Inferior parietal cortex (tissue), 1 donor: ENCODE results near the gene NLK.
"Not testable (repeated sequence)": the region's sequence is repeated elsewhere in the genome, so short reads cannot be mapped to it uniquely, and the experiment has no call there.

Source experiments
- DNase-seq: peaks from one replicate; pipeline ENCODE4 v3.0.0-alpha.2; 2016; ENCODE audit errors: extremely low spot score

The NLK gene

DNA sequence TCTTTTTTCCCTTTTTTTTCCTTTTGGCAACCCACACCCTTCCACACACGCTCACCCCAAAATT is at the start of gene NLK:
Gene NLK (plus strand): TSS at position 21 of the 64 bp plus-strand sequence. CDS start 197 bp downstream, outside the sequence.
- DNase-seq = no peak

DNA sequence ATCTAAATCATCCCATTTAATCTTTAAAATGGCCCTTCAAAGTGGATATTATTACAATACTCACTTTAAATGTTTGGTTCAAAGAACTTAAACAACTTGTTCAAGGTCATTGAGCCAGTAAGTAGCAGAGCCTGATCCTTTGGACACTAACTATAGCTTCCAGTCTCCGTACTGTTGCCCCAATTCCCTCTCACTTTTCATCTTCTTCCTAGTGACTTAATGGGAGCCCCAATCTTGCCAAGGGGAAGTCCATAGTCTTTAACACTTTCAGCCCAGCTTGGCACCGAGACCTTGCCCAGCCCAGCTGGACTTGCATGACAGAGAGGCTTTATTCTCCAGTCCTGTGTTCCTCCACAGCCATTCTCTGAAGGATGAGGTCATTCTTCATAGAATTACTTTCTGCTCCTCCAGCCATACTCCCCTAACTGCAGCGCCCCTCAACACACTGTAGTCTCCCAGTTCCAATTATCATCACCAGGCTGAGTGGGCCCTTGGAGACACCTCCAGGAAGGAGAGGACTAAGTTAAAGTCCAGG is 49.2 kb upstream of the NLK start:
- peak; percentile 73 for DNase-seq

DNA sequence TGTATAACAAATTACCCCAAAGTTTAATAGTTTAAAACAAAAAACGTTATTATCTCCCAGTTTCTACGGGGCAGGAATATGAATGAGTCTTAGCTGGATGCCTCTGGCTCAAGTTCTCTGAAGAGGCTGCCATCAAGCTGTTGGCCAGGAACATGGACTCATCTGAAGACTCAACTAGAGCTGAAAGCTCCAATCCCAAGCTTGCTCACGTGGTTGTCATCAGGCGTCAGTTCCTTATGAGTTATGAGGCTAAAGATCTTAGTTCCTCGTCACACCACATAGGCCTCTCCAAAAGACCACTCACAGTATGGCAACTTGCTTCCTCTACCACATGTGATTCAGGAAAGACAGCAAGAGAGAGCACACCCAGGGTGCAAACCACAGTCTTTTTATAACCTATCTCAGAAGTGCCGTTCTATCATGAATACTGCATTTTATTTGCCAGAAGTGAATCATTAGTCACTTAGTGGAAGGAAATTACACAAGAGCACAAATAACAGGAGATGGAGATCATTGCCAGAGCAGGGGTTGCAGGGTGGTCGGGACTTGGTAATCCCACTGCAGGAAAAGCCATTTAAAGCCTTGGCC is 48.7 kb upstream of the NLK start:
- DNase-seq = no peak

DNA sequence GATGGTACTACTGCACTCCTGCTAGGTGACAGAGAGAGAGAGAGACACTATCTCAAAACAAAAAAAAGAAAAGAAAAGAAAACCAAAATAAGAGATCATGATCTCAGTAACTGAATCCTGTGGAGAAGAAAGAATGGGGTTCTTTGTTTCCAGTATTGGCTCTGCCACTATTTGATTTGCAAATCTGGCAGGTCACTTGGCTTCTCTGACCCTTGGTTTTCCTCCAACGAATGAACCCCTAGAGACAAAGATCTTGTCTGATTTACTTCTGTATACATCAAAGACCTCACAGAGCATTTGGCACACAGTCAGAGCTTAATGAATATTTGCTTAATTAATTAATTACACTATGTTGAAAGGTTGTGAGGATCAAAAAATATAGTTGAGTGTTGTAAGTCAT is 47.9 kb upstream of the NLK start:
- peak; percentile 78 for DNase-seq

DNA sequence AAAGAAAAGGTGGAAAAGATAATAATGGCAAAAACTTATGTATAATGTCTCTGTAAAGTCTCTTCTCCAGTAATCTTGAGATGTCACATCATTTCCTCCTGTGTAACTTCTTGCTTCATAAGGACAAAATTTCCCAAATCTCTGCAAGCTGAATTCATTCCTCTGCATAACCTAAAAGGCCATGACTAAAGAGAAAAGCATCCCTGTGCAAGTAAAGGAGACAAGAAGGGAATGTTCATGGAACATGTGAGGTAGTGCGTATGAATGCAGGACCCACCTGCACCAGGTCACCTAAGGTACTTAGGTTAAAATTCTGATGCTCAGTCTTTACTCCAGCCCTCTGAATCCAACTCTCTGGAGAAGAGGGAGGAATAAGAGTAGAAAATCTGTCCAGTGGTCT is 46.9 kb upstream of the NLK start:
- no peak for DNase-seq

DNA sequence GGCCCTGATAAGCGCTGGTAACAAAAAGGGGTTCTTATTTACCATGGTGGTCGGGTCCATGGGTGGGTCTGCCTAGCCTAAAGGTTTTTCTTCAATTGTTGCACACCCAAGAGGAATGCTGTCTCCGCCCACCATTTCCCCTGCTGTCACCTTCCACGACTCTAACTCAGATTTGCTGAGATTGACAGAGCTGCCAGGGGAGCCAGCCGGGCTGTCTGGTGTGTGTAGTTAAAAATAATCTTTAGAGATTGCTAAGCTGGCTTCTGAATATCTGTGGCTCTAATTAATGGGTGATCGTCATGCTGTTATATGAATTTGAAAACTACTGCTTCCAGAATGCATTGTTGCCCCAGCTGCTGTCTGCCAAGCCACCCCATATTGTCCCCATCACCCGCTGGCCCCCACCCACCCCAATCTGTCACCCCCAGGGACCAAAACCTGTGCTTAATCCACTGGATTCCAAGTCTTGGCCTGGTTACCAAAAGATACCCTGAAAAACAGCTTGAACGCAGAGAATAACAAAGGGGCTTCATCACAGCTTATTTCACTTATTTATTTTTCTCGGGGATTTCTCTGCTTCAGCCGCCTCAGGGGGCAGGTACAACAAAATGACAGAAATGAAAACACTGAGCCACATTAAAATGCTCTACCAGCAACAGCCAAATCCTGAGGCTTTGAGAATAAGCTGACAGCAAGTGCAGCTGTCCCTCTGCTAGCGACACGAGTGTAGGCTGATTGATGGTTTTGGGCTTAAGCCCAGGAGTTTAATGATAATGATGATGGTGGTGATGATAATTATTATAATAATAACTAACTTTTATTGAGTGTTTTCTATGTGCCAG is 46.1 kb upstream of the NLK start:
- no peak for DNase-seq

DNA sequence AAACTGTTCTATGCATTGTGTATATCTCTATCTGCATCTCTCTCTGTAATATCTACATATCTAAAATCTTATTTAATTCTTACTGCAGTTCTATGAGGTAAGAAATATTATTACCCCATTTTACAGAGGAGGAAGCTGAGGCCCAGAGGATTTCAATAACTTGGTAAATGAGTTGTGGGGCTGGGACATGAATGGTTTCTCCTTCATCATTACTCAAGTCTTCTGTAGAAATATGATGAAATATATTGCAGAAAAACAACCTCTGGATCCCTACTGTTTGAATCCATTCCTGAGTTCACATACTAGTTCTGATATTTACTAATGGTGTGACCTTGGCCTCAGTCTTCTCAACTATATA is 45.5 kb upstream of the NLK start:
- DNase-seq = no peak

DNA sequence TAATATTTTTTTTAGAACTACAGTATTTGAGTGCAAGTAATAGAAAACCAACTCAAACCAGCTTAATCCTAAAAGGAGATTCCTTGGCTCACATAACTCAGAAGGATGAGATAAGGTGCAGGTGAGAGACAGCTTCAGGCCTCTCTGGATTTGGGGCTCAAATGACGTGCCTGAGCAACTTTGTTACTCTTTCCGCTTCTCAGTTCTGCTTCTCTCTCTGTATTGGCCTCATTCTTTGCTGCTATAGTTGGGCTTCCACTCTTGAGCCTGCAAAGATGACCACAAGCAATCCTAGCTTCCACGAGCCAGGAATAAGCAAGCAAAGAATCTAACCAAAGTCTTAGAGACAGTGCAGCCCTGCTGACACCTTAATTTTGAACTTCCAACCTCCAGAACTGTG is 45.0 kb upstream of the NLK start:
- no peak for DNase-seq

DNA sequence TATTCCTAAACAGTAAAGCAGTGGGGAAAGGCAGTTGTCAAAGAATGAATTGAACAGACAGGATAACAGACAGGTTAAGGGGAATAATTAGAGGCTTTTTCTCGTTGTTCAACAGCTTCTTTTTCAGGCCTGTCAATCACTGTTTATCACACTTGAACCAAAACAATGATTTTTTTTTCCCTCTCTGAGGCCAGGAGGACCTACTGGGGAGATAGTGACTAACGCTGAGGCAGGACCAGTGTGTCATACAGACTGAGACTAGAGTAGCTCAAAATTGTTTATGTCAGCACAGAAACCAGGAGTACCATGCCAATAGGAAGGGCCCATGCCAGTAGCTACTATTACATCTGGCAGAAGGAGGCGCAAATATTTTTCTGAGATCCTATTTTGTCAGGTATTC is 41.3 kb upstream of the NLK start:
- no peak for DNase-seq

DNA sequence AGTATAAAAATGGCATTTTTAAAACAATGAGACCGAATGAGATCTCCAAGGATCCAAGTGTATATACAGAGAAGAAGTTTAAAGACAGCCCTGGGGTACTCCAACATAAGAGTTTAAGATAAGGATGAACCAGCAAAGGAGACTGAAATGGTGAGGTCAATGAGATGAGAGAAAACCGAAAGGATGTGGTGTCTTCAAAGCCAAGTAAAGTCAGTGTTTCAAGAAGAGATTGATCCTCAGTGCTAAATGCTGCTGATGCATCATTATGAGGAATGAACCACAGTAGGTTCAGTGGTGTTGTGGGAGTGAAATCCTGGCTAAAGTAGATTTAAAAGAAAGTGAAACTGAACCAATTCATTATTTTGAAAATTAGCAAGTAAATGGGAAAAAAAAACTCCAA is 38.1 kb upstream of the NLK start:
- no peak for DNase-seq

DNA sequence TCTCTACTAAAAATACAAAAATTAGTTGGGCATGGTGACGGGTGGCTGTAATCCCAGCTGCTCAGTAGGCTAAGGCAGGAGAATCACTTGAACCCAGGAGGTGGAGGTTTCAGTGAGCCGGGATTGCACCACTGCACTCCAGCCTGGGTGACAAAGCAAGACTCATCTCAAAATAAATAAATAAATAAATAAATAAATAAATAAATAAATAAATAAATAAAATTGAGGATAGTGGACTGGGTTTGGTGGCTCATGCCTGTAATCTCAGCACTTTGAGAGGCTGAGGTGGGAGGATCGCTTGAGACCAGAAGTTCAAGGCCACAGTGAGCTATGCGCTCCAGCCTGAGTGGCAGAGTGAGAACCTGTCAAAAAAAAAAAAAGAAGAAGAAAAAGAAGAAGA is 34.6 kb upstream of the NLK start:
- not testable (repeated sequence) for DNase-seq

DNA sequence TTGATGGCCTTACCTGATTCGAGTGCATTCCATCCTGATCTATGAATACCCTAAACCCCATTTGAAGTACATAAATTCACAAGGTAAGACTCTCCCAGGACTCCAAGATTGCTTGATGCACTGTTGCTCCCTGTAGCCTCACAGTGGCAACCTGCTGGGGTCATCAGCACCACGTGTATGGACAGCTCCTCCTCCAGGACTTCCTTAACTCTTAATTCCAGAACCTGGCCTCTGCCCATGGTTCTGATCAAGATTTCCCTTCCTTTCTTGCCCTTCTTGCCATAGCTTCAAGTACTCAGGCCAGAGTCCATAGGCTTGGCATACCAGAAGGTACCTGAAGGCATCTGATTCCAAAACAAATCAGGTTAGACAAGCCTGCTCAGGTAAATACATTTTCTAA is 34.0 kb upstream of the NLK start:
- no peak for DNase-seq

DNA sequence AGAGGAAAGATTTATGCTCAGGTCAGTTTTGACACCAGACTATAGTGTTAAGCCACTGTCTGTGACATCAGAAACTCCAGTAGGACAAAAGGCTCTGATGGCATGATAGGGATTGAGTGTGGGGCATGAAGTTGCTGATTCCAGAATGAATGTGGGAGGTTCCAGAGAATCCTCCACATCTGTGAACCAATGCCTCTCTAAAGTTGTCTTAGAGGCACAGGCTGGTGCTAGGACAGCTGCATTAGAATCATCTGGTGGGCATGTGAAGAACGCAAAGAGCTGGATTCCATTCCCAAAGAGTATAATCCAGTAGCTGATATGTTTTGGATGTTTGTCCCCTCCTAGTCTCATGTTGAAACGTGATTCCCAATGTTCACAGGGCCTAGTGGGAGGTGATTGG is 32.1 kb upstream of the NLK start:
- DNase-seq = no peak

DNA sequence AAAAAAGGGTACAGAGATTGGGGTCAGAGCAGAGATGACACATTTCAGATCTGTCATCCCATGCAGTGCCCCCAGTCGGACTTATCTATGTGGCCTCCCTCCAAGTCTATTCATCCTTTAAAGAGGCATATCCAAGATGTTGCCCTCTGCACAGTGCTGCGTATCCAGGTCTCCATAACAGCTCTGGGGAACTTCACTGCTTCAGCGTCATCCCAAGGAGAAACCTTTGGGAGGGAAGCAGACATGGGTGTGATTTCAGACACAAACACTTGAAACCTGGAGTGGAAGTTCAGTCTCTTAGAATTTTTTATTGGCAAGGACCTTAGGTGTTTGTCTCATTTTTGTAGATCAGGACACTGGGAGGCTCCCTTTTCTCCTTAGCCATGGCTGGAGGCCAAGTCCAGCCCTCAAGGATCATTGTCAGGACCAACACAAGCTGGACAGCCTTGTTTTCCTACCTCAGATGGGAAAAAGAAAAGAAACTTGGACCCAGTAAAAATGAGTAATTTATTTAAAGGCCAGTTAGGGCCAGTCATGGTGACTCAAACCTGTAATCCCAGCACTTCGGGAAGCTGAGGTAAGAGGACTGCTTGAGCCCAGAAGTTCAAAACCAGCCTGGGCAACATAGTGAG is 23.9 kb upstream of the NLK start:
- no peak for DNase-seq

DNA sequence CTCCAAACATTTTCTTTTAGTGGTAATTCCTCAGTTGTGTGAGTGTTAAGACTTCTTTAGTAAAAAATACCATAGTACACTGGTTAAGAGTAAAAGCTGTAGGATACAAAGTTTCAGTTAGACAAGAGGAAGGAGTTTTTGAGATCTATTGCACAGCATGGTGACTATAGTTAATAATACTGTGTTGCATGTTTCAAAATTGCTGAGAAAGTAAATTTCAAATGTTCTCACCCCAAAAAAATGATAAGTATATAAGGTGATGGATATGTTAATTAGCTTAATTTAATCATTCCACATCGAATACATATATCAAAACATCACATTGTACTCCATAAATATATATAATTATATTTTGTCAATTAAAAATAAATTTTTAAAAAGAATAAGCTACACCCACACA is 22.0 kb upstream of the NLK start:
- DNase-seq = no peak

DNA sequence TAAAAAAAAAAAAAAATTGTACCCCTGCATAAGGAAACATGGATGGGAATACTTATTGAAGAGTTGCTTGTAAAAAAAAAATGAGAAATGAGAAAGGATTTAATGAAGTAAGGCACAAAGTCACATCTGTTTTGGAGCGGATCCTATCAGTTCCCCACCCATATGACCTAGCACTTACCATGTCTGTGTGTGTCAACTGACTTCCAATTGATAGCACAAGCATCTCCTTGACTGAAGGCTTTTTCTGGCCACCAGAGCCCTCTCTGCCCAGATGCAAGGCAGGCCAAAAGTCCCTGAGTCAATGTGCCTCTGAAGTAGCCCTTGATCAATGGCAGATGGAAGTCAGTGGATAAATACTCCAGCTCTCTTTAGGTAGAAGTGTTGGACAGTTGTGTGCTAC is 13.4 kb upstream of the NLK start:
- DNase-seq = no peak

DNA sequence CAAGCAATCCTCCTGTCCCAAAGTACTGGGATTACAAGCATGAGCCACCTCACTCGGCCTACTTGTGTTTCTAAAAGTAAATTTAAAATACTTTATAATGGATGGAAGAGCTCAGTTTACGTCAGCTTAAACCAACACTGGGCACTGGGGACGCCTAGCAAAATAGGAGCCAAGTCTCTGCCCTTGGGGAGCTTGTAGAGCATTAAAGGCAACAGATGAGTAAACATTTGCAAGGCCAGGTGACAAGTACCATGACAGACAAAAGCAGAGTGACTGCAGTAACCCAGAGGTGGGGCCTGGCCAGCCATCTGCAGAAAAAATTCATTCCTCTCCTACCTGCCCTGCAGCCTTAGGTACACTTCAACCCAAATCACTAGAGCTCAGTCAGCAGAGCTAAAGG is 12.1 kb upstream of the NLK start:
- DNase-seq = no peak

DNA sequence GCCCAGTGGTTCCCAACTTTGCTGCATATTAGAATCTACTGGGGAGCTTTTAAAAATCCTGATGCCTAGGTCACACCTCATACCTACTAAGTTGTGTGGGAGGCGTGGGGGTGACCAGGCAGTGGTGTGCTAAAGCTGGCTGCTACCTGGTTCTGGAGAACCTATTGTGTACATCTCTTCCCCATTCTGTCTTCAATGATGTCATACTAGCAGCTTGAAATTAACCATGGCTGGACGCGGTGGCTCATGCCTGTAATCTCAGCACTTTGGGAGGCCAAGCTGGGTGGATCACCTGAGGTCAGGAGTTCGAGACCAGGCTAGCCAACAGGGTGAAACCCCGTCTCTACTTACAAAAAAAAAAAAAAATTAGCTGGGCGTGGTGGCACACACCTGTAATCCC is 11.3 kb upstream of the NLK start:
- DNase-seq = no peak

DNA sequence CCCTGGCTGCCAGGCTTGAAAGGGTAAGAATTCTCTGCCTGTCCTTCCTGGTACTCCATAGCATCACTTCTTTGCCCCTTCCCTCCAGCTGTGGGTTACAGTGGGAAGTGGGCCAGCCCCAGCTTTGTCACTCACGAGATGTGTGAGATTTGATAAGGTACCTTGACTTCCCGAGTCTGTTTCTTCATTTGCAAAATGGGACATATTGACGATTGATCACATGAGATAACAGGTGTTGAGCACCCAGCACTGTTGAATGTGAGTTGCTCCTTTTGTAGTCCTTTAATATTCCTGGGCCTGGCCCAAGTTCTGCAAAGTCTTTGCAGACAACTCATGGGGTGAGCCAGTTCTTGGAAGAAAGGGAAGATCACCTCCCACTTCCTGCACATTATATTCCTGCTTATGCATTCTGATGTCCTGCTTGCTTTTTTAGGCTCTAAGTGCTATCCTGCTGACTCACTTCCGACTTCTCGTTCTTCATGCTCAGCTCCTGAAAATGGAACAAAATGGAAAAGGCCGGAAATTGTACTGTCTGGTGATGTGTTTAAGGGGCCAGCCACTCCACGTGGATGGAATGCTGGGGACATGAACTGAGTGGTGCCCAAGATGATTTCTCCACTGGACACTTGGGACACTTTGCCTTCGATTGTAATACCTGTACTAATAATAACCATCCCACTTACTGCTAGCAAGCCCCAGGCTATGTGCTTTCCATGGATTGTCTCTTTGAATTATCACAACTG is 8.3 kb upstream of the NLK start:
- DNase-seq = no peak

DNA sequence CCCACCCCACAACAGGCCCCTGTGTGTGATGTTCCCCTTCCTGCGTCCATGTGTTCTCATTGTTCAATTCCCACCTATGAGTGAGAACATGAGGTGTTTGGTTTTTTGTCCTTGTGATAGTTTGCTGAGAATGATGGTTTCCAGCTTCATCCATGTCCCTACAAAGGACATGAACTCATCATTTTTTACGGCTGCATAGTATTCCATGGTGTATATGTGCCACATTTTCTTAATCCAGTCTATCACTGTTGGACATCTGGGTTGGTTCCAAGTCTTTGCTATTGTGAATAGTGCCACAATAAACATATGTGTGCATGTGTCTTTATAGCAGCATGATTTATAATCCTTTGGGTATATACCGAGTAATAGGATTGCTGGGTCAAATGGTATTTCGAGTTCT is 7.0 kb upstream of the NLK start:
- not testable (repeated sequence) for DNase-seq

DNA sequence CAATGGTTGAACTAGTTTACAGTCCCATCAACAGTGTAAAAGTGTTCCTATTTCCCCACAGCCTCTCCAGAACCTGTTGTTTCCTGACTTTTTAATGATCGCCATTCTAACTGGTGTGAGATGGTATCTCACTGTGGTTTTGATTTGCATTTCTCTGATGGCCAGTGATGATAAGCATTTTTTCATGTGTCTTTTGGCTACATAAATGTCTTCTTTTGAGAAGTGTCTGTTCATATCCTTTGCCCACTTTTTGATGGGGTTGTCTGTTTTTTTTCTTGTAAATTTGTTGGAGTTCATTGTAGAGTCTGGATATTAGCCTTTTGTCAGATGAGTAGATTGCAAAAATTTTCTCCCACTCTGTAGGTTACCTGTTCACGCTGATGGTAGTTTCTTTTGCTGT is 6.6 kb upstream of the NLK start:
- not testable (repeated sequence) for DNase-seq

DNA sequence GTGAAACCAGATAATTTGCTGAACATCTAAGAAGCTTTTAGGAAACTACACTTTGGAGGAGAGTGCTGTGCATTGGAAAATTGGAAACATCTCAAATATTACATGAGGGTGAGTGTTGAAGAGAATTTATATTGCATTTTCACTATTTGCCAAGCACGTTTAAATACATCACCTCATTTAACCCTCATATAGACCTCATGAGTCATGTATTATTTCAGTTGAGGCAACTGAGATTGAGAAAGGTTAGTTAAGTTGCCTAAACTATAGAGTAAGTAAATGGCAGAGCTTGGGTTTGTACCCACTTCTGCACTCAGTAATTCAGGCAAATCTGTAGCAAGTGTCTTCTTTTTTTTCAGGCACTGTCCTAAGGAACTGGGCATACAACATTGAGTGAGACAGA is 3.7 kb upstream of the NLK start:
- no peak for DNase-seq

DNA sequence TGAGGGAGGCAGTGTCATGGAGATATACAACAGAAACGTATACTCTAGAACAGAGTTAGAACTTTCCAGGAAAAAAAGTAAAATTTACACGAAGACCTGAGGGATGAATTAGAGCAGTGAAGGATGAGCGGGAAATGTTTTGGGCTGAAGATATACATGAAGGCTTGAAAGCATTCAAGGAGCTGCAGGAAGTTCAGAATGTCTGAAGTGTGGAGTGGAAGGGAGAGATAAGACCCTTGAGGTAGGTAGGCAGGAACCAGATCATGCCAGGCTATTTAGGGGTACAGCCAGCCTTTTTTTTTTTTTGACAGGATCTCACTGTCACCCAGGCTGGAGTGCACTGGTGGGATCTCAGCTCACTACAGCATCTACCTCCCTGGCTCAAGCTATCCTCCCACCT is 3.2 kb upstream of the NLK start:
- DNase-seq = no peak
